ENCODE data around the gene TRERF1.

DNA sequence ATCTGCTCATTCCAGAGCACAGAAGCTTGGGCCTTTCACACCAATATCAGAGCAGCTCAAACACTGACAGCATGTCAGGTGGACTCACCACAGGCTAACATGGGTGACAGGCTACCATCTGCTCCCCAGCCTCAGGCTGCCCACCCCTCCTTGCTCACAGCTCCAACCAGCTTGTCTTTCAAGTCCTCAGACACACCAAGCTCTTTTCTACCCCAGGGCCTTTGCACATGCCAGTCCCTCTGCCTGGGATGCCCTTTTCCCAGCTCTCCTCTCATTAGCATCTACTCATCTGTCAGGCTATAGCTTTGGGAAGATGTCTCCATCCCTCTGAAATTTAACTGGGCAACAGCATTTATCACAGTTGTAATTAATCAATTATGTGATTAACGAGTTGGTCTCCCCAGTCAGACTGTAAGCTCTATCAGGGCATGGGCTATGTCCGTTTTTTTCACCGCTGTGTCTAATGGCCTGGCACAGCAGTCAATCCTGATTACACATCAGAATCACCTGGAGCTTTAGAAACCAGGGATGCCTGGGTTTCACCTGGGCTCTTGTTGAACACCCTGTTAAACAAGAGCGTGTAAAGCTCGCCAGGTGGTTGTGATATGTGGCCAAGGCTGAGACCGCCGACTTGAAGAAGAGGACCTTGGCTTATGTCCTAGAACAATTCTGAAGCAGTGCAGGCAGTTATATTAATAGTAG lies 145.1 kb downstream of the TRERF1 start:
- TF ChIP-seq, protein P1, sequence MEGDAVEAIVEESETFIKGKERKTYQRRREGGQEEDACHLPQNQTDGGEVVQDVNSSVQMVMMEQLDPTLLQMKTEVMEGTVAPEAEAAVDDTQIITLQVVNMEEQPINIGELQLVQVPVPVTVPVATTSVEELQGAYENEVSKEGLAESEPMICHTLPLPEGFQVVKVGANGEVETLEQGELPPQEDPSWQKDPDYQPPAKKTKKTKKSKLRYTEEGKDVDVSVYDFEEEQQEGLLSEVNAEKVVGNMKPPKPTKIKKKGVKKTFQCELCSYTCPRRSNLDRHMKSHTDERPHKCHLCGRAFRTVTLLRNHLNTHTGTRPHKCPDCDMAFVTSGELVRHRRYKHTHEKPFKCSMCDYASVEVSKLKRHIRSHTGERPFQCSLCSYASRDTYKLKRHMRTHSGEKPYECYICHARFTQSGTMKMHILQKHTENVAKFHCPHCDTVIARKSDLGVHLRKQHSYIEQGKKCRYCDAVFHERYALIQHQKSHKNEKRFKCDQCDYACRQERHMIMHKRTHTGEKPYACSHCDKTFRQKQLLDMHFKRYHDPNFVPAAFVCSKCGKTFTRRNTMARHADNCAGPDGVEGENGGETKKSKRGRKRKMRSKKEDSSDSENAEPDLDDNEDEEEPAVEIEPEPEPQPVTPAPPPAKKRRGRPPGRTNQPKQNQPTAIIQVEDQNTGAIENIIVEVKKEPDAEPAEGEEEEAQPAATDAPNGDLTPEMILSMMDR (IDR thresholded peaks at IDR 0.05), result no peak
- no peak for TF ChIP-seq POLR2AphosphoS5 (IDR thresholded peaks at IDR 0.05)

All from transverse colon (tissue), 4 donors.